IMR-90 (cell line): ENCODE data around the gene PIGZ. TPM values are rescaled to one million over a fixed set of nuclear protein-coding genes. Genes with fewer than 3 reads are reported as not detected.

Experiments
- ATAC-seq: fragments of 200-7000 bp; cut with Tn5 transposase; 2 replicates; pipeline ENCODE4 v1.9.1; 2020; ENCODE audit warnings: low read depth, mild to moderate bottlenecking, moderate library complexity
- BruUV-seq: library from RNA; stranded (reverse); fragments of 400-500 nt; replicated peaks from 2 replicates; lab custom pipeline; 2021; lab: Mats Ljungman, UMichigan
- CTCF ChIA-PET: fragments of 300-600 bp; formaldehyde crosslinking; extraction: SDS; loops from one replicate; lab custom pipeline; 2021; ENCODE audit warnings: antibody characterized with exemption; lab: Yijun Ruan, JAX
- POLR2A ChIA-PET: fragments of 300-600 bp; sonication (Branson Sonifier 250); formaldehyde crosslinking; loops from one replicate; lab custom pipeline; 2022; ENCODE audit warnings: antibody characterized with exemption; ENCODE audit not compliant: unreplicated experiment; lab: Charles Lee
- DNase-seq: peaks from one replicate; pipeline ENCODE4 v3.0.0; 2013
- H2AFZ ChIP-seq: replicated peaks from 2 replicates; pipeline ENCODE3; 2013; ENCODE audit warnings: low read length, mild to moderate bottlenecking; ENCODE audit not compliant: poor library complexity
- H2AK5ac ChIP-seq: 2 replicates; pipeline ENCODE4 v1.6.1; 2013; ENCODE audit warnings: low read depth, low read length, inconsistent platforms
- H2AK9ac ChIP-seq: replicated peaks from 2 replicates; pipeline ENCODE3; 2013; ENCODE audit warnings: mild to moderate bottlenecking, low read depth, low read length, moderate library complexity; ENCODE audit not compliant: poor library complexity
- H2BK120ac ChIP-seq: 2 replicates; pipeline ENCODE4 v1.6.1; 2013; ENCODE audit warnings: low read depth, low read length, inconsistent platforms
- H2BK15ac ChIP-seq: 3 replicates; pipeline ENCODE4 v1.6.1; 2013; ENCODE audit warnings: low read depth, low read length, inconsistent platforms
- H2BK20ac ChIP-seq: 2 replicates; pipeline ENCODE4 v1.6.1; 2013; ENCODE audit warnings: low read depth, mild to moderate bottlenecking, inconsistent platforms, low read length, moderate library complexity
- H2BK5ac ChIP-seq: 2 replicates; pipeline ENCODE4 v1.6.1; 2013; ENCODE audit warnings: mild to moderate bottlenecking, low read depth, low read length, inconsistent platforms; ENCODE audit not compliant: poor library complexity, severe bottlenecking
- H3K14ac ChIP-seq: replicated peaks from 2 replicates; pipeline ENCODE4 v1.6.1; 2013; ENCODE audit warnings: low read depth, low read length, inconsistent platforms
- H3K18ac ChIP-seq: 2 replicates; pipeline ENCODE4 v1.6.1; 2013; ENCODE audit warnings: low read depth, low read length, control low read depth
- H3K23ac ChIP-seq: 2 replicates; pipeline ENCODE4 v1.6.1; 2013; ENCODE audit warnings: low read depth, low read length, inconsistent platforms
- H3K27ac ChIP-seq: 2 replicates; pipeline ENCODE4 v1.5.1; 2013; ENCODE audit warnings: mild to moderate bottlenecking, control low read depth, low read length; ENCODE audit not compliant: insufficient read depth
- H3K27me3 ChIP-seq: 2 replicates; pipeline ENCODE4 v1.6.1; 2013; ENCODE audit warnings: low read length; ENCODE audit not compliant: control insufficient read depth, insufficient read depth
- H3K36me3 ChIP-seq: 2 replicates; pipeline ENCODE4 v1.6.1; 2013; ENCODE audit warnings: low read length, mixed read lengths; ENCODE audit not compliant: control insufficient read depth, insufficient read depth
- H3K4ac ChIP-seq: 2 replicates; pipeline ENCODE4 v1.6.1; 2013; ENCODE audit warnings: low read depth, low read length, inconsistent platforms
- H3K4me1 ChIP-seq: 2 replicates; pipeline ENCODE4 v1.6.1; 2013; ENCODE audit warnings: low read length, mixed read lengths; ENCODE audit not compliant: control insufficient read depth, insufficient read depth
- H3K4me2 ChIP-seq: 2 replicates; pipeline ENCODE4 v1.6.1; 2013; ENCODE audit warnings: low read depth, mild to moderate bottlenecking, control low read depth, low read length, moderate library complexity
- H3K4me3 ChIP-seq: 2 replicates; pipeline ENCODE4 v1.5.1; 2013; ENCODE audit warnings: low read depth, mild to moderate bottlenecking, control low read depth, low read length, moderate library complexity; ENCODE audit not compliant: insufficient read depth
- H3K56ac ChIP-seq: 2 replicates; pipeline ENCODE4 v1.6.1; 2013; ENCODE audit warnings: low read length, inconsistent platforms; ENCODE audit not compliant: insufficient read depth; ENCODE audit errors: extremely low read depth
- H3K79me1 ChIP-seq, 2 experiments: 2 replicates each; pipeline ENCODE4 v1.6.1; 2013; ENCODE audit warnings: low read length in 2 of 2, inconsistent platforms in 1 of 2, low read depth in 1 of 2
- H3K9ac ChIP-seq: 2 replicates; pipeline ENCODE4 v1.6.1; 2013; ENCODE audit warnings: low read depth, low read length, control low read depth
- H3K9me1 ChIP-seq: 2 replicates; pipeline ENCODE4 v1.6.1; 2013; ENCODE audit warnings: low read length, inconsistent platforms; ENCODE audit not compliant: insufficient read depth
- H3K9me3 ChIP-seq: 2 replicates; pipeline ENCODE4 v1.6.1; 2013; ENCODE audit warnings: low read length; ENCODE audit not compliant: control insufficient read depth, insufficient read depth
- H4K20me1 ChIP-seq: 2 replicates; pipeline ENCODE4 v1.6.1; 2013; ENCODE audit warnings: low read length, inconsistent platforms; ENCODE audit not compliant: insufficient read depth
- H4K5ac ChIP-seq: 2 replicates; pipeline ENCODE4 v1.6.1; 2013; ENCODE audit warnings: mild to moderate bottlenecking, low read depth, low read length, control low read depth
- H4K8ac ChIP-seq, 2 experiments: 2 replicates each; pipeline ENCODE4 v1.6.1; 2013; ENCODE audit warnings: low read depth in 2 of 2, low read length in 2 of 2, control low read depth in 1 of 2, inconsistent platforms in 1 of 2
- H4K91ac ChIP-seq: 2 replicates; pipeline ENCODE4 v1.6.1; 2013; ENCODE audit warnings: low read depth, low read length, inconsistent platforms; ENCODE audit not compliant: insufficient read depth
- BHLHE40 ChIP-seq: fragments of 150-350 bp; IDR thresholded peaks from 2 replicates; pipeline ENCODE4 v1.6.1; 2016; ENCODE audit warnings: mild to moderate bottlenecking, low read depth, low read length
- RAD21 ChIP-seq: IDR thresholded peaks from 2 replicates; pipeline ENCODE4 v1.6.1; 2012; ENCODE audit warnings: low read length, improper control_type of control experiment
- WGBS, 2 experiments: methylation state at CpG; one replicate each; pipeline versions ENCODE4 v1.1.5 to v1.1.7; 2013; ENCODE audit warnings: missing lambda C conversion rate in 2 of 2; ENCODE audit not compliant: insufficient read length in 1 of 2; ENCODE audit errors: extremely low coverage in 2 of 2; 5-methylcytosine and 5-hydroxymethylcytosine counted together
- dilution Hi-C: fragments of 300-500 bp; cut with HindIII; formaldehyde crosslinking; loops from one replicate; pipeline ENCODE4 v1.14.3; 2018; ENCODE audit warnings: low sequenced_read_pairs; ENCODE audit not compliant: unreplicated experiment
- in situ Hi-C: fragments of 300-500 bp; cut with MboI; formaldehyde crosslinking; loops from 3 replicates; pipeline ENCODE4 v1.14.3; 2019; ENCODE audit warnings: low sequenced_read_pairs, inconsistent platforms, mixed read lengths
- intact Hi-C: fragments of 100-400 bp; cut with micrococcal nuclease; formaldehyde crosslinking; loops from 2 replicates; pipeline ENCODE4 v1.10.0; 2022
- polyA plus RNA-seq, 3 experiments: library from polyadenylated mRNA; depleted of rRNA; stranded (reverse); fragments of >200 nt; gene quantifications; 2 replicates each; pipeline ENCODE4 v1.2.3, GENCODE V29; 2012; ENCODE audit warnings: low replicate concordance in 1 of 3
- total RNA-seq: library from RNA; depleted of rRNA; stranded (reverse); fragments of >200 nt; gene quantifications from 2 replicates; pipeline ENCODE4 v1.2.3, GENCODE V29; 2012

PIGZ gene
- total and polyA plus RNA-seq, 2 of the 4 experiments (the other 2 are of a cell fraction), result 0.18 to 0.86 TPM

DNA sequence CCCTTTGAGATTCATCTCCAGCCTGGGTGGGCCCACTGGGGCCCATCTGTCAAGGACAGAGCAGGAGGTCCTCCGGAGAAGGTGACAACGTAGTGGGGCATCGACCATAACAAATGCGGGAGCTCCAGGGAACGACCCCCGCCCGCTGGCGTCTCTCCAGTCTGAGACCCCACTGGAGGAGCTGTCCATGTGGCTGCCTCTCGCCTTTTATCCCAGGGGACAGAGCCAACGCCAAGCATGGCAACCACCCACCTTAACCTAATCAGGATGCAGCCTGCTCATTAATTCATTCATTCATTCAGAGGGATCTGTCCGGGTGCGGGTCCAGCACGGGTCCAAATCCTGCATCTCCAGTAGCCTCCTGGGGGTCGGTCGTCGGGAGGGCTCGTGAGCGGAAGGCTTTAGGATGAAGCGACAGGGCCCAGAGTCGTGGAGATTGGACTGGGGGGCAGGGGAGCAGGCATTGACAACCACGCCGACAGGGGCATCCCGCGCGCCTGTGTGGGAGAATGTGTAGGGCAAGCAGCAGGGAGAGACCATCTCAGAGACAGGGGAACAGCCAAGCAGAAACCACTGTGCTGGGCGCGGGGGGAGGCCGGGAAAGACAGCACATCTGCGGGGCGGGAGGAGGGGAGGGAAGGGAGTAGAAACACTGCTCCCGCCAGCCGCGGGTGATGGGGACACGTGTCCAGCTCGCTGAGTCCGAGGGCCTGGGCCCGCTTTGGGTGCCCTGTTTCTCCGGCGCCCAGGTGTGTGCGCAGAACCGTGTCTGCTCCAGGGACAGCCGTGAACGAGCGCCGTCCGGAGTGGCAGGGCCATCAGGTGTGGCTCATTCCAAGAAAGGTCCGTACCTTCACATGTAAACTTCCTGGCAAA lies 1.9 kb downstream of the PIGZ start:
- dilution Hi-C loops, result no loop called here
- ChIA-PET POLR2A (no interaction called here), CTCF (no interaction called here)
- no TSS peak for BruUV-seq
- Histone ChIP-seq H2BK20ac (no peak overlapping the region), H3K36me3 (no peaks in the 10 kb centered on the region), H3K9ac (no peak overlapping the region), H2BK5ac (no peak overlapping the region), H2BK15ac (no peak overlapping the region), H4K5ac (no peak overlapping the region), H2AK9ac (no peak overlapping the region), H3K14ac (no peak overlapping the region), H2BK120ac (no peak overlapping the region), H3K27me3 (peaks cover 44% of the 10 kb centered on the region), H2AK5ac (no peak overlapping the region), H3K9me3 (no peaks in the 10 kb centered on the region), H3K4me1 (peaks cover 4% of the 10 kb centered on the region), H3K18ac (no peak overlapping the region), H3K4me3 (no peak overlapping the region), H4K20me1 (no peaks in the 10 kb centered on the region), H4K8ac (no peak overlapping the region), H3K9me1 (no peaks in the 10 kb centered on the region), H3K4ac (no peak overlapping the region), H3K4me2 (no peak overlapping the region; the same call in 1 of the 2 replicates), H3K79me1 (no peaks in the 10 kb centered on the region), H3K23ac (no peak overlapping the region), H3K27ac (no peak overlapping the region), H3K56ac (no peak overlapping the region), H2AFZ (peak overlapping the region; percentile 56), H4K91ac (no peak overlapping the region)
- intact Hi-C loops, result no loop called here
- 17% methylated on average over 29 of the region's 47 CpGs; no CpG with 5 or more reads in 1 of the 2 experiments for WGBS, 2 experiments
- TF ChIP-seq BHLHE40 (peak; percentile 46; the same call in 1 of the 2 replicates), RAD21 (no peak)
- ATAC-seq (no peak), DNase-seq (no peak)
- in situ Hi-C loops, result loop anchor here (25.0 kb wide), 1 partner anchor 354 kb away; no protein-coding TSS in a partner anchor
